Nephron progenitor cell (in vitro differentiated cells): ENCODE results near the gene JAKMIP2.
A peak's percentile ranks its signal among the peaks of the same experiment; 100 is the strongest.

Experiments used
- DNase-seq: peaks from one replicate; pipeline ENCODE4 v3.0.0; 2021
- H3K27ac Mint-ChIP-seq: 2 replicates; pipeline ENCODE4 v1.8.0; 2021; ENCODE audit warnings: mild to moderate bottlenecking, moderate library complexity, mixed read lengths
- H3K27me3 Mint-ChIP-seq: 2 replicates; pipeline ENCODE4 v1.8.0; 2021; ENCODE audit warnings: mild to moderate bottlenecking, low read depth, mixed read lengths; ENCODE audit not compliant: poor library complexity
- H3K36me3 Mint-ChIP-seq: 2 replicates; pipeline ENCODE4 v1.8.0; 2021; ENCODE audit warnings: low read depth, mixed read lengths
- H3K4me1 Mint-ChIP-seq: 2 replicates; pipeline ENCODE4 v1.8.0; 2021; ENCODE audit warnings: mixed read lengths
- H3K4me3 Mint-ChIP-seq: 2 replicates; pipeline ENCODE4 v1.8.0; 2021; ENCODE audit warnings: mild to moderate bottlenecking, moderate library complexity, mixed read lengths
- H3K9me3 Mint-ChIP-seq: 2 replicates; pipeline ENCODE4 v1.8.0; 2021; ENCODE audit warnings: mild to moderate bottlenecking, moderate library complexity, mixed read lengths
- TF ChIP-seq, protein P1 (sequence below): fragments of 200-600 bp; sonication (generic); IDR thresholded peaks from 2 replicates; pipeline ENCODE4 v1.5.0; 2021; ENCODE audit warnings: antibody characterized with exemption

The JAKMIP2 gene

DNA sequence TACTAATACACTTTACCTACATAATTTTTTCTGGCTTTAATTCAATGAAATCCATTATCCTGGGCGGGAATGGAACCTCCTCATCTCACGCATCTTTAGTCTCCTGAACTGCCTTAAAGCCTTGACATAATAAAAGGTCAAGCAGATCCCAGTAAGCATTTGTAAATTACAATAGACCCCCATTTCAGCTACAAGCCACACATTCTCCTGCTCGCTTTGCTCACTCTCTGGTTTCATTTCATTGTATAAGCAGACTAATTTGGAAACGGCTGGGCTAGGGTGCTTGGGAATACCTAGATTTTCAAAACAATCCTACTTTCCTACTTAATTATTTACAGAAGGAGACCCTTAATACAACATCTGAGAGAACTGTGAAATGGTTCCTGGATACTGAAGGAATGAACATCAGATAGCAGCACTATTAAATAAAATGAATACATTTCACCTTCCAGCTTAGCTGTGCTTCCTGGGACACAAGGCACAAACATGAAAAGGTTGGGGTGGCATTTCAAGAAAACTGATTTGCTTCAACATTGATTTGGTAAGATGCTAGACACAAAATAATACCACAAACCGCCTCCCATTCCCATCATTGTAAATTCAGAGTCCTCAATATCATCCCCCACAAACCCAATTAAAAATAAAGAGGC lies 1.5 kb downstream of the JAKMIP2 start:
- peak overlapping the region; percentile 15 for H3K27ac Mint-ChIP-seq
- no peak for DNase-seq
- H3K9me3 Mint-ChIP-seq = peaks cover 11% of the 10 kb centered on the region
- H3K36me3 Mint-ChIP-seq = peaks cover 12% of the 10 kb centered on the region
- H3K4me1 Mint-ChIP-seq = peaks cover 39% of the 10 kb centered on the region
- TF ChIP-seq, protein P1, sequence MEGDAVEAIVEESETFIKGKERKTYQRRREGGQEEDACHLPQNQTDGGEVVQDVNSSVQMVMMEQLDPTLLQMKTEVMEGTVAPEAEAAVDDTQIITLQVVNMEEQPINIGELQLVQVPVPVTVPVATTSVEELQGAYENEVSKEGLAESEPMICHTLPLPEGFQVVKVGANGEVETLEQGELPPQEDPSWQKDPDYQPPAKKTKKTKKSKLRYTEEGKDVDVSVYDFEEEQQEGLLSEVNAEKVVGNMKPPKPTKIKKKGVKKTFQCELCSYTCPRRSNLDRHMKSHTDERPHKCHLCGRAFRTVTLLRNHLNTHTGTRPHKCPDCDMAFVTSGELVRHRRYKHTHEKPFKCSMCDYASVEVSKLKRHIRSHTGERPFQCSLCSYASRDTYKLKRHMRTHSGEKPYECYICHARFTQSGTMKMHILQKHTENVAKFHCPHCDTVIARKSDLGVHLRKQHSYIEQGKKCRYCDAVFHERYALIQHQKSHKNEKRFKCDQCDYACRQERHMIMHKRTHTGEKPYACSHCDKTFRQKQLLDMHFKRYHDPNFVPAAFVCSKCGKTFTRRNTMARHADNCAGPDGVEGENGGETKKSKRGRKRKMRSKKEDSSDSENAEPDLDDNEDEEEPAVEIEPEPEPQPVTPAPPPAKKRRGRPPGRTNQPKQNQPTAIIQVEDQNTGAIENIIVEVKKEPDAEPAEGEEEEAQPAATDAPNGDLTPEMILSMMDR = no peak
- no peaks in the 10 kb centered on the region for H3K27me3 Mint-ChIP-seq
- H3K4me3 Mint-ChIP-seq = peak overlapping the region; percentile 89

DNA sequence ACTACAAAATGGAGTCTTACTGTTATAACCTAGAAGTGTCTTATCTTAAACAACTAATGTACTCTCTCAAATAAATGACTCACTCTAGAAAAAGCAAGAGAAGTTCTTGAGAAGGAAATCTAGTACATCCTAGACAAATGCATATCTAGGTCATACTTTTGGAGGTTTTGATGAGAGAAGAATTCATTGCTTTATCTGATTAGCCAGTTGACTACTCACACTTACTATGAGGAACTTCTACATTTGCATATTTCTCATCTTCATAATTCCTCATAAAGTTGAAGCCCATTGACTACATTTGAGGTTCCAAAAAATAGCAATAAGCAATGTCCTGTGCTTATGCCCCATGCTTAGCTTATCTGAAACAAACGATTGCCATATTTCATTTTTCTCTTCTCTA lies 2.8 kb downstream of the JAKMIP2 start:
- H3K4me3 Mint-ChIP-seq = peak overlapping the region; percentile 89
- H3K27me3 Mint-ChIP-seq = no peaks in the 10 kb centered on the region
- TF ChIP-seq, protein P1 = no peak
- peaks cover 15% of the 10 kb centered on the region for H3K9me3 Mint-ChIP-seq
- H3K27ac Mint-ChIP-seq = no peak overlapping the region
- DNase-seq = no peak
- peaks cover 39% of the 10 kb centered on the region for H3K4me1 Mint-ChIP-seq
- H3K36me3 Mint-ChIP-seq = peaks cover 18% of the 10 kb centered on the region

DNA sequence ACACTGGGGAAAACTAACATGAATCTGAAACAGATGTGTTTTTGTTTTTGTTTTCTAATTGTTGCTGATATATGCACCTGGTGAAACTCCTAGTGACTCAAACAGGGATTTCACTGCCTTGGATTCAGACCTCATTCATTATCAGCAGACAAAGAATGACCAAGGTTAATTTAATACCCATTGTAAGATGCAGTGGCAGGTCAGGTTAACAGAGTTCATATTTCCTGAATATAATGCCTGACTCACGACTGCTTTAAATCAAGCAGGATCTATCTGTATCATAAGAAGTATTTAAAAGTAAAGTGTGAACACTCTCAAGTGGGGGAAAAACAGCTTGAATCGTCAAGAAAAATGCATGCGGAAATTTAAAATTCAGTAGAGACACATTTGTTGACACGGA lies 5.5 kb downstream of the JAKMIP2 start:
- Mint-ChIP-seq H3K4me3 (no peak overlapping the region), H3K27me3 (no peaks in the 10 kb centered on the region), H3K9me3 (peaks cover 15% of the 10 kb centered on the region), H3K4me1 (peaks cover 29% of the 10 kb centered on the region), H3K27ac (no peak overlapping the region), H3K36me3 (peaks cover 18% of the 10 kb centered on the region)
- no peak for DNase-seq
- TF ChIP-seq, protein P1 = no peak

DNA sequence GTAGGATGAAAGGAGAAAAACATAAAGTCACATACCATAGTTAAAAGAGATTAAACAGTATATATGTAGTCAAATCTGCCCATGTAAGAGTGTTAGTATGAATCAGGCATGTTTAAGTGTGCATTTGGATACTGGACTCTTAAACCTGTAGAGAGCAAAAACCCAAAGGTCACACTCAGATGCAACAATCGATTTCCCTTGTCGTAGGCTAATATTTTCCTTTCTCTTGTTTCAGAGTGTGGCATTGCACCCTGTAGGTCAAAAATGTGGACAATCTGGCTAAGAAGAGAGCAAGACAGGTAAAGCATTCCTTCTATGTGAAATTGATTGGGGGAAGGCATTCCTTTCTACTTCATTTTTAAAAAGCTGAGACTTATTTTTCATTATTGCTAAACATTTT lies 8.9 kb downstream of the JAKMIP2 start:
- H3K9me3 Mint-ChIP-seq = peaks cover 15% of the 10 kb centered on the region
- H3K4me3 Mint-ChIP-seq = no peak overlapping the region
- DNase-seq = no peak
- no peak overlapping the region for H3K27ac Mint-ChIP-seq
- H3K36me3 Mint-ChIP-seq = peaks cover 18% of the 10 kb centered on the region
- TF ChIP-seq, protein P1 = no peak
- H3K27me3 Mint-ChIP-seq = no peaks in the 10 kb centered on the region
- H3K4me1 Mint-ChIP-seq = no peaks in the 10 kb centered on the region

DNA sequence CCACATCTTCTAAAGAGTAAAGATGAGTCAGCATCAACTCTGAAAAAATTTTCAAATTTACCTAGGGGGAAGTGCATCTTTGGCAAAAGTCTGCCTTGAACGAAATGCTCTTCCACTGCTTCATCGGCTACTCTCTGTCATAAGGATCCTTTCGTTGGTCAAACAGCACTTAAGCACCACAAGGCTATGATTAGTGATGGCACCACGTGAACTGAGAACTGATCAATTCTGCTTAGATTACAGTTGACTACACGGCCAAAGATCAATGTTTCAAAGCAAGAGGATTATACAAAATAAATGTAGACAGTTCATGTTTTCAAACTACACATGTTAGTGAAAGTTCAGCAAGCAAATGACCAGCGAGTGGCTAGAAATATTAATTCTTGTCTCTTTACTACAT lies 9.4 kb downstream of the JAKMIP2 start:
- Mint-ChIP-seq H3K36me3 (peaks cover 18% of the 10 kb centered on the region), H3K27me3 (no peaks in the 10 kb centered on the region), H3K27ac (no peak overlapping the region), H3K4me1 (no peaks in the 10 kb centered on the region), H3K4me3 (no peak overlapping the region), H3K9me3 (peaks cover 15% of the 10 kb centered on the region)
- TF ChIP-seq, protein P1 = no peak
- no peak for DNase-seq

DNA sequence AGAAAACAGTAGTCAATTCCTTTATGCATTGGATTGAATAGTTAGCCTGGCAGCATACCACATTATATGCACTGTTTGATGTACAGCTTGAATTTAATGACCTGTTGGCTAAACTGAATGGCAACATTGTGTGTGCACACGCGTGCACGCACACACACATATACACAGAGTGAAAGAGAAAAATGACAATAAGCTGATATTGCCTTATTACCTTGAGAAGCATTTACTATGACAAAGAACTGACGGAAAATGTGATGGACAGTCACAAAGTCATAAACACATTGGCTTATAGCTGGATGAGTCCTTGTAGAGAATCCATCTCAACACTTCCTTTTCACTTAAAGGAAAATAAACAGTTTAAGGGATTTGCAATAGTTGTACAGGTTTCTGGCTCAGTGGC lies 15.5 kb downstream of the JAKMIP2 start:
- H3K36me3 Mint-ChIP-seq = no peaks in the 10 kb centered on the region
- H3K27ac Mint-ChIP-seq = no peak overlapping the region
- no peak overlapping the region for H3K4me3 Mint-ChIP-seq
- H3K9me3 Mint-ChIP-seq = no peaks in the 10 kb centered on the region
- DNase-seq = no peak
- H3K27me3 Mint-ChIP-seq = no peaks in the 10 kb centered on the region
- H3K4me1 Mint-ChIP-seq = peaks cover 8% of the 10 kb centered on the region
- TF ChIP-seq, protein P1 = no peak
